ENCODE data around the gene TSC22D3. TPM values are rescaled to one million over a fixed set of nuclear protein-coding genes. Genes with fewer than 3 reads are reported as not detected.

The TSC22D3 gene
- total and polyA plus RNA-seq, 2 donors (not counting 1 experiment from before 2014, with no cell fraction given): 24.2 to 51.5 TPM

DNA sequence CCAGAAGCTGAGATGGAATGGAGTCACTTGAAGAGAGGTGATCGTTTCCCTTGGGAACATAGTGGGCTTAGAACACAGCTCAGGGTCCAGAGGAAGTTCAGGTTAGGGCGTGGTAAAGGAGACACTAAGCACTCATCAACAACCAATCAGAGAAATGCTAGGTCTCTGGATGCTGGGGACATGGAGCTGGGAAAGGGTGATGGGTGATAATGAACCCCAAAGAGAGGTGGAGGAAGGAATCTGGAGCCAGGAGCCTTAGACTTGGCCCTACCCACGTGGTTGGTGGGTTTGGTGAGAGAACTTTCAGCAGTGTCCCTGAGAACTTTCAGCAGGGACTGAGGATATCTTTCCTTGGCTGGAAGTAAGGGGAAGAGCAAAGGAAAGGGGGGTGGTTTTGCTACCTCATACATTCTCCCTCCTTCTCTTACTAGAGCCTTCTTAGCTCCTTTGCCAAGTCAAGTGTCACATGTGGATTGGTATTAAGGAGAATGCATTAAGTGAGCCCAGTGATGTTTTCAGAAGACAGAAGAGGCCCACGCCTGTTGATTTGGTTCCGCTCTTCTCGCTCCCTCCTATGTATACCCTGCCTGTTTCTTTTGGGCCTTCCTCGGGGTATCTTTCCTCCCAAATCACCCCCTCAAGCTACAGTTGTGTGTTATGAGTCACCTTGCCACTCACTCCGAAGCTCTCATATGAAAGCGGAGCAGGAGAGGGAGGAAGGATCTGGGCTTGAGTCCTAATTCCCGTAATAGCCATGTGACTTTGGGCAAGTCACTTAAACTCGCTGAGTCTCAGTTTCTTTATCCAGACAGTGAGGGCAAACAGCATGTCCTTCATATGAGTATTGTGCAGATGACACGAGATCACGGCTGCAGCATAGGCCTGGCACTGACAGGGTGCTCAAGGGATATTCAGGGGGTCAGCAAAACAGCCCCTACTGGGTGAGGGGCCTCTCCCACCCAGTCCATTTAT lies 63.1 kb downstream of the TSC22D3 start:
- H3K4me3 ChIP-seq (replicated peaks in 1 of 4; ENCODE audit: control extremely low read depth in 1 of 4, insufficient read depth in 1 of 4, low read depth in 3 of 4, low read length in 4 of 4): peak overlapping the region in 1 of 4 experiments; percentile 94
- TF ChIP-seq, protein P1, sequence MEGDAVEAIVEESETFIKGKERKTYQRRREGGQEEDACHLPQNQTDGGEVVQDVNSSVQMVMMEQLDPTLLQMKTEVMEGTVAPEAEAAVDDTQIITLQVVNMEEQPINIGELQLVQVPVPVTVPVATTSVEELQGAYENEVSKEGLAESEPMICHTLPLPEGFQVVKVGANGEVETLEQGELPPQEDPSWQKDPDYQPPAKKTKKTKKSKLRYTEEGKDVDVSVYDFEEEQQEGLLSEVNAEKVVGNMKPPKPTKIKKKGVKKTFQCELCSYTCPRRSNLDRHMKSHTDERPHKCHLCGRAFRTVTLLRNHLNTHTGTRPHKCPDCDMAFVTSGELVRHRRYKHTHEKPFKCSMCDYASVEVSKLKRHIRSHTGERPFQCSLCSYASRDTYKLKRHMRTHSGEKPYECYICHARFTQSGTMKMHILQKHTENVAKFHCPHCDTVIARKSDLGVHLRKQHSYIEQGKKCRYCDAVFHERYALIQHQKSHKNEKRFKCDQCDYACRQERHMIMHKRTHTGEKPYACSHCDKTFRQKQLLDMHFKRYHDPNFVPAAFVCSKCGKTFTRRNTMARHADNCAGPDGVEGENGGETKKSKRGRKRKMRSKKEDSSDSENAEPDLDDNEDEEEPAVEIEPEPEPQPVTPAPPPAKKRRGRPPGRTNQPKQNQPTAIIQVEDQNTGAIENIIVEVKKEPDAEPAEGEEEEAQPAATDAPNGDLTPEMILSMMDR (conservative IDR thresholded peaks at IDR 0.05 in 1 of 2, IDR thresholded peaks at IDR 0.05 in 1 of 2; ENCODE audit: low read depth in 1 of 2, low read length in 2 of 2): no peak
- TF ChIP-seq EZH2 (IDR thresholded peaks at IDR 0.05; ENCODE audit: low read length, missing control alignments): no peak

DNA sequence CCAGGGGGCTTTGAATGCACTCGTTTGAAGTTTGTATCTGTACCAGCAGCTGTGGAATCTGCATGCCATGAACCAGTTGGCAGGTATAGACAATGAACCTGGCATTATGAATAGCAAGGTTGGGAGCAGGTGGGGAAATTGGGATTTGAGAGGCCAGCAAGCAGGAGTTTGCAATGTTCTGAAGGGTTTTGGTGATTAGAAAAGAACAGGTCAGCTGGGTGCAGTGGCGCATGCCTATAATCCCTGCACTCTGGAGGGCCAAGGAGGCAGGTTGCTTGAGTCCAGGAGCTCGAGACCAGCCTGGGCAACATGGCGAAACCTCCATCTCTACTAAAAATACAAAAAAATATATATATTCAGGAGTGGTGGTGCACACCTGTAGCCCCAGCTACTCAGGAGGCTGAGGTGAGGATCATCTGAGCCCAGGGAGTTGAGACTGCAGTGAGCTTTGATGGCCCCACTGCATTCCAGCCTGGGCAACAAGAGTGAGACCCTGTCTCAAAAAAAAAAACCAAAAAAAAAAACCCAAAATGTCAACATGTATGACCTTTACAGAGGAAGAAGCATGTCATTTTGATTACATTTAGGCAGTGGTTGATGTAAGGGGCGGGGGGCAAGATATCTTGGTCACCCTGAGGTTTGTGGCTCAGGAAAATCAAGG lies 63.9 kb downstream of the TSC22D3 start:
- H3K79me2 ChIP-seq (ENCODE audit: control insufficient read depth, insufficient read depth, low read length): no peaks in the 10 kb centered on the region
- H3K4me2 ChIP-seq (ENCODE audit: extremely low read depth, insufficient read depth, low read length): no peak overlapping the region
- H4K20me1 ChIP-seq (ENCODE audit: control insufficient read depth, extremely low read depth, insufficient read depth, low read length): no peaks in the 10 kb centered on the region
- TF ChIP-seq, protein P1 (conservative IDR thresholded peaks at IDR 0.05 in 1 of 2, IDR thresholded peaks at IDR 0.05 in 1 of 2; ENCODE audit: low read depth in 1 of 2, low read length in 2 of 2): no peak
- no peak for TF ChIP-seq EZH2 (IDR thresholded peaks at IDR 0.05; ENCODE audit: low read length, missing control alignments)
- no peaks in the 10 kb centered on the region for H3K27me3 ChIP-seq (ENCODE audit: control insufficient read depth, insufficient read depth, low read length)
- no peak for DNase-seq (ENCODE audit: low read depth in 2 of 2)
- no peaks in the 10 kb centered on the region for H3K36me3 ChIP-seq (ENCODE audit: control insufficient read depth, insufficient read depth, low read length)
- H3K4me3 ChIP-seq (replicated peaks in 1 of 4; ENCODE audit: control extremely low read depth in 1 of 4, insufficient read depth in 1 of 4, low read depth in 3 of 4, low read length in 4 of 4): no peak overlapping the region
- peaks cover 3% of the 10 kb centered on the region for H3K4me1 ChIP-seq (ENCODE audit: control insufficient read depth, extremely low read depth, insufficient read depth, low read length)
- no peak overlapping the region for H3K9ac ChIP-seq (ENCODE audit: insufficient read depth, low read length)
- H2AFZ ChIP-seq (ENCODE audit: low read length): no peak overlapping the region
- H3K27ac ChIP-seq (ENCODE audit: insufficient read depth, low read length): peak overlapping the region; percentile 50
- no peaks in the 10 kb centered on the region for H3K9me3 ChIP-seq (ENCODE audit: control insufficient read depth, insufficient read depth, low read depth, low read length)

More for the DNA sequence above, 63.1 kb downstream of the TSC22D3 start:
- no peaks in the 10 kb centered on the region for H3K36me3 ChIP-seq (ENCODE audit: control insufficient read depth, insufficient read depth, low read length)
- peak; percentile 64 to 79 for DNase-seq (ENCODE audit: low read depth in 2 of 2)
- no peak overlapping the region for H3K9ac ChIP-seq (ENCODE audit: insufficient read depth, low read length)
- H3K27me3 ChIP-seq (ENCODE audit: control insufficient read depth, insufficient read depth, low read length): no peaks in the 10 kb centered on the region
- no peaks in the 10 kb centered on the region for H3K79me2 ChIP-seq (ENCODE audit: control insufficient read depth, insufficient read depth, low read length)
- H3K4me2 ChIP-seq (ENCODE audit: extremely low read depth, insufficient read depth, low read length): no peak overlapping the region
- no peak overlapping the region for H2AFZ ChIP-seq (ENCODE audit: low read length)
- H4K20me1 ChIP-seq (ENCODE audit: control insufficient read depth, extremely low read depth, insufficient read depth, low read length): no peaks in the 10 kb centered on the region
- no peaks in the 10 kb centered on the region for H3K9me3 ChIP-seq (ENCODE audit: control insufficient read depth, insufficient read depth, low read depth, low read length)
- H3K4me1 ChIP-seq (ENCODE audit: control insufficient read depth, extremely low read depth, insufficient read depth, low read length): peaks cover 3% of the 10 kb centered on the region
- H3K27ac ChIP-seq (ENCODE audit: insufficient read depth, low read length): no peak overlapping the region
